ENCODE measurements around the gene GNPTG.

GNPTG gene

GRCh38 chr16:1338119-1338730 lies 13.5 kb upstream of the GNPTG start:
- Histone ChIP-seq H3K4me3 (ENCODE audit: low read depth, low read length) (no peak overlapping the region), H3K27me3 (ENCODE audit: insufficient read depth, low read depth, severe bottlenecking) (peaks cover 55% of the 10 kb centered on the region), H3K9me3 (ENCODE audit: severe bottlenecking) (no peaks in the 10 kb centered on the region), H3K27ac (no peak overlapping the region), H3K36me3 (no peaks in the 10 kb centered on the region)
- peak; percentile 75 for DNase-seq
- TF ChIP-seq CTCF (IDR thresholded peaks at IDR 0.05; ENCODE audit: low read depth, low read length), result peak; percentile 86

GRCh38 chr16:1338855-1339675 lies 12.7 kb upstream of the GNPTG start:
- H3K27ac ChIP-seq, result no peak overlapping the region
- no peaks in the 10 kb centered on the region for H3K9me3 ChIP-seq (ENCODE audit: severe bottlenecking)
- no peak overlapping the region for H3K4me3 ChIP-seq (ENCODE audit: low read depth, low read length)
- no peaks in the 10 kb centered on the region for H3K36me3 ChIP-seq
- peaks cover 48% of the 10 kb centered on the region for H3K27me3 ChIP-seq (ENCODE audit: insufficient read depth, low read depth, severe bottlenecking)
- TF ChIP-seq CTCF (IDR thresholded peaks at IDR 0.05; ENCODE audit: low read depth, low read length), result no peak
- DNase-seq, result no peak

GRCh38 chr16:1340730-1341494 lies 10.8 kb upstream of the GNPTG start:
- TF ChIP-seq CTCF (IDR thresholded peaks at IDR 0.05; ENCODE audit: low read depth, low read length), result no peak
- no peak for DNase-seq
- Histone ChIP-seq H3K27me3 (ENCODE audit: insufficient read depth, low read depth, severe bottlenecking) (peaks cover 30% of the 10 kb centered on the region), H3K27ac (no peak overlapping the region), H3K9me3 (ENCODE audit: severe bottlenecking) (no peaks in the 10 kb centered on the region), H3K4me3 (ENCODE audit: low read depth, low read length) (no peak overlapping the region), H3K36me3 (no peaks in the 10 kb centered on the region)

- H3K36me3 ChIP-seq, result no peaks in the 10 kb centered on the region
- TF ChIP-seq CTCF (IDR thresholded peaks at IDR 0.05; ENCODE audit: low read depth, low read length), result no peak
Observed at GRCh38 chr16:1341495-1342420, 10.0 kb upstream of the GNPTG start.

More at GRCh38 chr16:1341495-1342420, 10.0 kb upstream of the GNPTG start:
- peaks cover 22% of the 10 kb centered on the region for H3K27me3 ChIP-seq (ENCODE audit: insufficient read depth, low read depth, severe bottlenecking)
- peak overlapping the region; percentile 41 for H3K27ac ChIP-seq
- peak overlapping the region; percentile 22 for H3K4me3 ChIP-seq (ENCODE audit: low read depth, low read length)
- no peak for DNase-seq
- H3K9me3 ChIP-seq (ENCODE audit: severe bottlenecking), result no peaks in the 10 kb centered on the region

Data from WERI-Rb-1 (cell line).